ENCODE data around the gene ZNF619.

ZNF619 gene

GRCh38 chr3:40468018-40468417 lies 8.9 kb upstream of the ZNF619 start:
- DNase-seq = no peak

GRCh38 chr3:40470701-40471100 lies 6.2 kb upstream of the ZNF619 start:
- DNase-seq = no peak

GRCh38 chr3:40477666-40478065 lies 744 bp downstream of the ZNF619 start:
- no peak for DNase-seq

- DNase-seq = no peak
These were observed 10.2 kb downstream of the ZNF619 start for GRCh38 chr3:40487172-40487571.

GRCh38 chr3:40490916-40491315 lies 14.0 kb downstream of the ZNF619 start:
- no peak for DNase-seq

- no peak for DNase-seq
These were observed 17.8 kb downstream of the ZNF619 start for GRCh38 chr3:40494698-40495097.

GRCh38 chr3:40497288-40497687 lies 20.4 kb downstream of the ZNF619 start:
- DNase-seq = no peak

- no peak for DNase-seq
These were observed 23.0 kb downstream of the ZNF619 start for GRCh38 chr3:40499952-40500351.

GRCh38 chr3:40502034-40502433 lies 25.1 kb downstream of the ZNF619 start:
- no peak for DNase-seq

GRCh38 chr3:40504636-40505430 lies 27.9 kb downstream of the ZNF619 start:
- no peak for DNase-seq

GRCh38 chr3:40505599-40506462 lies 28.9 kb downstream of the ZNF619 start, which contains the start of gene ZNF620:
Gene ZNF620, plus strand, starts transcription at chr3:40506039. Its CDS starts 314 bp downstream, at chr3:40506353.
- DNase-seq = peak; percentile 74

- DNase-seq = no peak
These were observed 34.3 kb downstream of the ZNF619 start for GRCh38 chr3:40511031-40511718.

- DNase-seq = no peak
These were observed 39.3 kb downstream of the ZNF619 start for GRCh38 chr3:40516201-40516600.

GRCh38 chr3:40518067-40518466 lies 41.1 kb downstream of the ZNF619 start:
- DNase-seq = no peak

GRCh38 chr3:40518848-40519247 lies 41.9 kb downstream of the ZNF619 start:
- DNase-seq = no peak

- no peak for DNase-seq
These were observed 44.3 kb downstream of the ZNF619 start for GRCh38 chr3:40521254-40521653.

GRCh38 chr3:40523781-40524180 lies 46.9 kb downstream of the ZNF619 start:
- DNase-seq = no peak

GRCh38 chr3:40524222-40524567 lies 47.3 kb downstream of the ZNF619 start:
- DNase-seq = no peak

GRCh38 chr3:40524568-40525285 lies 47.8 kb downstream of the ZNF619 start, which contains the start of gene ZNF621:
Gene ZNF621, plus strand, starts transcription at chr3:40524960. Its CDS starts 881 bp downstream, at chr3:40525841.
- DNase-seq = peak; percentile 89

GRCh38 chr3:40528426-40528825 lies 51.5 kb downstream of the ZNF619 start:
- no peak for DNase-seq

- no peak for DNase-seq
These were observed 55.3 kb downstream of the ZNF619 start for GRCh38 chr3:40532252-40532651.

GRCh38 chr3:40534283-40534682 lies 57.4 kb downstream of the ZNF619 start:
- DNase-seq = no peak
